SK-N-SH (cell line): ENCODE results near the gene FBXO2.

Experiments used
- CTCF ChIP-seq: fragments of 200-600 bp; sonication (generic); IDR thresholded peaks from 2 replicates; pipeline ENCODE4 v1.6.1; 2017; ENCODE audit warnings: antibody characterized with exemption, mild to moderate bottlenecking, moderate library complexity
- EZH2phosphoT487 ChIP-seq: fragments of 200-600 bp; sonication (generic); IDR thresholded peaks from 2 replicates; pipeline ENCODE4 v1.6.1; 2017; ENCODE audit warnings: low read depth, mixed run types, mild to moderate bottlenecking, antibody characterized with exemption, moderate library complexity, borderline replicate concordance
- JUND ChIP-seq: IDR thresholded peaks from 2 replicates; pipeline ENCODE4 v1.4.0; 2012
- MEF2A ChIP-seq: IDR thresholded peaks from 2 replicates; pipeline ENCODE4 v1.4.0; 2012; ENCODE audit warnings: low read depth, borderline replicate concordance
- POLR2AphosphoS5 ChIP-seq: IDR thresholded peaks from 2 replicates; pipeline ENCODE4 v1.6.1; 2012; ENCODE audit warnings: low read depth, low read length
- RAD21 ChIP-seq: IDR thresholded peaks from 2 replicates; pipeline ENCODE4 v1.6.1; 2012; ENCODE audit warnings: mild to moderate bottlenecking, low read length
- TEAD4 ChIP-seq: IDR thresholded peaks from 2 replicates; pipeline ENCODE4 v1.4.0; 2012; ENCODE audit warnings: mild to moderate bottlenecking, borderline replicate concordance; ENCODE audit not compliant: insufficient read depth

GRCh38 chr1:11634365-11635192 is 19.6 kb downstream of the FBXO2 start:
- TF ChIP-seq CTCF (no peak), TEAD4 (no peak), RAD21 (no peak), MEF2A (no peak), JUND (no peak), POLR2AphosphoS5 (no peak), EZH2phosphoT487 (no peak)
